H9 (cell line): ENCODE measurements around the gene SCGB2B2. TPM values are rescaled to one million over a fixed set of nuclear protein-coding genes. Genes with fewer than 3 reads are reported as not detected.
A peak's percentile ranks its signal among the peaks of the same experiment; 100 is the strongest.

Experiments
- DNase-seq: peaks from one replicate; pipeline ENCODE4 v3.0.0-alpha.2; 2017
- H2AFZ ChIP-seq: one replicate; pipeline ENCODE4 v1.6.1; 2013; ENCODE audit warnings: mild to moderate bottlenecking, low read length, control low read depth, moderate library complexity
- H2AK5ac ChIP-seq: 2 replicates; pipeline ENCODE4 v1.6.1; 2013; ENCODE audit warnings: low read length, control low read depth, mixed read lengths; ENCODE audit not compliant: insufficient read length
- H2BK120ac ChIP-seq: one replicate; pipeline ENCODE4 v1.6.1; 2013; ENCODE audit warnings: low read depth, mild to moderate bottlenecking, low read length, control low read depth, inconsistent platforms; ENCODE audit not compliant: poor library complexity, severe bottlenecking
- H2BK12ac ChIP-seq: 2 replicates; pipeline ENCODE4 v1.6.1; 2013; ENCODE audit warnings: low read length, control low read depth, mixed read lengths, low read depth; ENCODE audit not compliant: insufficient read length
- H2BK15ac ChIP-seq: 2 replicates; pipeline ENCODE4 v1.6.1; 2013; ENCODE audit warnings: low read depth, low read length, control low read depth
- H2BK20ac ChIP-seq: one replicate; pipeline ENCODE4 v1.6.1; 2013; ENCODE audit warnings: low read depth, mild to moderate bottlenecking, low read length, control low read depth, inconsistent platforms; ENCODE audit not compliant: poor library complexity, severe bottlenecking
- H2BK5ac ChIP-seq: 2 replicates; pipeline ENCODE4 v1.6.1; 2013; ENCODE audit warnings: low read length, control low read depth, mixed read lengths; ENCODE audit not compliant: insufficient read length
- H3K14ac ChIP-seq: 2 replicates; pipeline ENCODE4 v1.6.1; 2013; ENCODE audit warnings: low read length, control low read depth; ENCODE audit not compliant: insufficient read depth
- H3K18ac ChIP-seq: 2 replicates; pipeline ENCODE4 v1.6.1; 2013; ENCODE audit warnings: low read depth, mild to moderate bottlenecking, mixed read lengths, low read length, control low read depth; ENCODE audit not compliant: insufficient read length
- H3K23ac ChIP-seq: 2 replicates; pipeline ENCODE4 v1.6.1; 2013; ENCODE audit warnings: low read length, control low read depth, mixed read lengths, low read depth; ENCODE audit not compliant: insufficient read length
- H3K23me2 ChIP-seq: 2 replicates; pipeline ENCODE4 v1.6.1; 2013; ENCODE audit warnings: low read depth, mild to moderate bottlenecking, mixed read lengths, low read length, control low read depth; ENCODE audit not compliant: insufficient read length, poor library complexity, severe bottlenecking
- H3K27ac ChIP-seq: 2 replicates; pipeline ENCODE4 v1.5.1; 2013; ENCODE audit warnings: low read length, control low read depth, mixed read lengths, low read depth; ENCODE audit not compliant: insufficient read length
- H3K27me3 ChIP-seq: 2 replicates; pipeline ENCODE4 v1.6.1; 2013; ENCODE audit warnings: low read length, control low read depth, inconsistent platforms; ENCODE audit not compliant: insufficient read depth
- H3K4ac ChIP-seq: 2 replicates; pipeline ENCODE4 v1.6.1; 2013; ENCODE audit warnings: low read depth, mild to moderate bottlenecking, control low read depth, inconsistent platforms, low read length, moderate library complexity
- H3K4me1 ChIP-seq: 2 replicates; pipeline ENCODE4 v1.6.1; 2013; ENCODE audit warnings: low read length, control low read depth, inconsistent platforms; ENCODE audit not compliant: insufficient read depth
- H3K4me2 ChIP-seq: 2 replicates; pipeline ENCODE4 v1.6.1; 2013; ENCODE audit warnings: low read length, control low read depth, mixed read lengths; ENCODE audit not compliant: insufficient read length, insufficient read depth
- H3K56ac ChIP-seq: 2 replicates; pipeline ENCODE4 v1.6.1; 2013; ENCODE audit warnings: low read depth, mild to moderate bottlenecking, mixed read lengths, low read length, control low read depth; ENCODE audit not compliant: insufficient read length
- H3K79me1 ChIP-seq: 2 replicates; pipeline ENCODE4 v1.6.1; 2013; ENCODE audit warnings: low read depth, mild to moderate bottlenecking, moderate library complexity, low read length, control low read depth, inconsistent platforms; ENCODE audit not compliant: insufficient read depth, poor library complexity, severe bottlenecking
- H3K79me2 ChIP-seq: 2 replicates; pipeline ENCODE4 v1.6.1; 2013; ENCODE audit warnings: low read length, control low read depth, inconsistent platforms; ENCODE audit not compliant: insufficient read depth
- H3K9ac ChIP-seq: 2 replicates; pipeline ENCODE4 v1.6.1; 2013; ENCODE audit warnings: low read length, control low read depth, mixed read lengths; ENCODE audit not compliant: insufficient read length; ENCODE audit errors: extremely low read depth
- H3K9me3 ChIP-seq: one replicate; pipeline ENCODE4 v1.6.1; 2013; ENCODE audit warnings: low read depth, low read length, inconsistent platforms; ENCODE audit not compliant: control insufficient read depth
- H3T11ph ChIP-seq: one replicate; pipeline ENCODE4 v1.6.1; 2013; ENCODE audit warnings: mild to moderate bottlenecking, low read length, control low read depth, inconsistent platforms
- H4K20me1 ChIP-seq: one replicate; pipeline ENCODE4 v1.6.1; 2013; ENCODE audit not compliant: control insufficient read depth, insufficient read length, insufficient read depth
- H4K5ac ChIP-seq: 2 replicates; pipeline ENCODE4 v1.6.1; 2013; ENCODE audit warnings: low read depth, mild to moderate bottlenecking, mixed read lengths, low read length, control low read depth; ENCODE audit not compliant: insufficient read length
- H4K8ac ChIP-seq: replicated peaks from 2 replicates; pipeline ENCODE4 v1.6.1; 2013; ENCODE audit warnings: low read length, control low read depth, mixed read lengths, low read depth; ENCODE audit not compliant: insufficient read length
- H4K91ac ChIP-seq: 2 replicates; pipeline ENCODE4 v1.6.1; 2013; ENCODE audit warnings: low read depth, mild to moderate bottlenecking, moderate library complexity, mixed read lengths, low read length, control low read depth; ENCODE audit not compliant: insufficient read length
- H3K27ac Mint-ChIP-seq, 3 experiments: 2 replicates in 2 of 3; 3 replicates in 1 of 3; pipeline ENCODE4 v1.8.0; 2020 to 2021; ENCODE audit warnings: mixed read lengths in 3 of 3, mild to moderate bottlenecking in 1 of 3, moderate library complexity in 1 of 3
- H3K27me3 Mint-ChIP-seq: 2 replicates; pipeline ENCODE4 v1.8.0; 2021; ENCODE audit warnings: low read depth, mild to moderate bottlenecking, moderate library complexity, mixed read lengths
- H3K36me3 Mint-ChIP-seq, 3 experiments: 2 replicates in 2 of 3; 3 replicates in 1 of 3; pipeline ENCODE4 v1.8.0; 2020 to 2021; ENCODE audit warnings: low read depth in 3 of 3, mixed read lengths in 3 of 3; ENCODE audit not compliant: insufficient read depth in 1 of 3
- H3K4me1 Mint-ChIP-seq, 2 experiments: 2 replicates each; pipeline ENCODE4 v1.8.0; 2020; ENCODE audit warnings: mixed read lengths in 2 of 2
- H3K4me3 Mint-ChIP-seq, 2 experiments: 2 replicates in 1 of 2; 3 replicates in 1 of 2; pipeline ENCODE4 v1.8.0; 2020 to 2021; ENCODE audit warnings: mild to moderate bottlenecking in 2 of 2, mixed read lengths in 2 of 2, moderate library complexity in 1 of 2
- H3K9me3 Mint-ChIP-seq, 2 experiments: 2 replicates in 1 of 2; 3 replicates in 1 of 2; pipeline ENCODE4 v1.8.0; 2020; ENCODE audit warnings: mild to moderate bottlenecking in 2 of 2, mixed read lengths in 2 of 2, moderate library complexity in 1 of 2
- CTCF ChIP-seq: fragments of 200-600 bp; sonication (generic); conservative IDR thresholded peaks from 3 replicates; pipeline ENCODE4 v1.8.0; 2021; ENCODE audit warnings: antibody characterized with exemption, mild to moderate bottlenecking
- WGBS: extraction: QIAGEN DNeasy Blood & Tissue Kit; methylation state at CpG from one replicate; pipeline ENCODE4 v1.1.7; 2013; ENCODE audit warnings: missing lambda C conversion rate, low lambda C conversion rate, mixed read lengths; ENCODE audit not compliant: insufficient read length; ENCODE audit errors: extremely low coverage; 5-methylcytosine and 5-hydroxymethylcytosine counted together
- total RNA-seq: library from RNA; stranded (reverse); gene quantifications from 2 replicates; pipeline ENCODE4 v1.2.1, GENCODE V29; 2021

SCGB2B2 gene
- total RNA-seq, 1 experiment from 2014 or later = not detected

- H3K4ac ChIP-seq = no peak overlapping the region
- no peaks in the 10 kb centered on the region; the same call in 1 of the 2 replicates for H3K4me1 ChIP-seq
- Mint-ChIP-seq H3K9me3 (peaks cover 6 to 67% of the 10 kb centered on the region in 2 experiments), H3K27me3 (peaks cover 2% of the 10 kb centered on the region), H3K36me3 (peaks cover 0 to 4% (median 0%) of the 10 kb centered on the region in 3 experiments; a peak in 2 of 7 replicates), H3K27ac (peak overlapping the region in 2 of 3 experiments; percentile 34 to 81; a peak in 2 of 7 replicates), H3K4me1 (peaks cover 0 to 12% of the 10 kb centered on the region in 2 experiments; a peak in 2 of 4 replicates), H3K4me3 (no peak overlapping the region; a peak in 1 of 5 replicates)
- WGBS = no CpG with 5 or more reads among the region's 9 CpGs
- no peak overlapping the region for H3K27ac ChIP-seq
- H3K9me3 ChIP-seq = no peaks in the 10 kb centered on the region
- H3T11ph ChIP-seq = no peak overlapping the region
- H4K20me1 ChIP-seq = no peaks in the 10 kb centered on the region
- no peak overlapping the region for H3K18ac ChIP-seq
- no peak overlapping the region for H3K9ac ChIP-seq
- no peak overlapping the region for H2BK5ac ChIP-seq
- no peaks in the 10 kb centered on the region for H3K27me3 ChIP-seq
- H2AK5ac ChIP-seq = no peak overlapping the region
- H3K79me1 ChIP-seq = no peaks in the 10 kb centered on the region
- H3K14ac ChIP-seq = no peak overlapping the region
- H3K23me2 ChIP-seq = no peaks in the 10 kb centered on the region
- no peak overlapping the region for H2BK15ac ChIP-seq
- no peak overlapping the region for H3K4me2 ChIP-seq
- H3K56ac ChIP-seq = no peak overlapping the region
- H2BK120ac ChIP-seq = no peak overlapping the region
- no peak overlapping the region for H2AFZ ChIP-seq
- no peak for DNase-seq
- H4K8ac ChIP-seq = no peak overlapping the region
- H3K79me2 ChIP-seq = no peaks in the 10 kb centered on the region
- H2BK20ac ChIP-seq = no peak overlapping the region
- no peak overlapping the region for H2BK12ac ChIP-seq
- no peak overlapping the region for H4K91ac ChIP-seq
- H3K23ac ChIP-seq = no peak overlapping the region
- no peak overlapping the region for H4K5ac ChIP-seq
- TF ChIP-seq CTCF = no peak
Observed at GRCh38 chr19:34666958-34667265, 10.0 kb downstream of the SCGB2B2 start.
